CD4-positive, CD25-positive, alpha-beta regulatory T cell (primary cell): ENCODE results near the gene SCAPER. TPM values are rescaled to one million over a fixed set of nuclear protein-coding genes. Genes with fewer than 3 reads are reported as not detected.
A peak's percentile ranks its signal among the peaks of the same experiment; 100 is the strongest.

ENCODE experiments used
- ATAC-seq, 2 donors: fragments of 150-1000 bp; cut with Tn5 transposase; one replicate each; pipeline ENCODE4 v1.10.0; 2021; ENCODE audit warnings: low read depth in 2 of 2, moderate number of reproducible peaks in 2 of 2, moderate library complexity in 1 of 2
- DNase-seq, 3 donors: peaks; one replicate each; pipeline versions ENCODE4 v3.0.0 to v3.0.0-alpha.2; 2012 to 2022; ENCODE audit warnings: mixed read lengths in 1 of 3
- H3K27ac ChIP-seq: one replicate; pipeline ENCODE4 v1.7.0; 2013; ENCODE audit warnings: mild to moderate bottlenecking, low read length; ENCODE audit not compliant: insufficient read depth, poor library complexity, severe bottlenecking
- H3K27me3 ChIP-seq: one replicate; pipeline ENCODE4 v1.7.0; 2013; ENCODE audit warnings: low read length; ENCODE audit not compliant: control insufficient read depth, insufficient read depth
- H3K36me3 ChIP-seq: one replicate; pipeline ENCODE4 v1.7.0; 2013; ENCODE audit warnings: mild to moderate bottlenecking, low read length, moderate library complexity; ENCODE audit not compliant: control insufficient read depth, insufficient read depth
- H3K4me1 ChIP-seq: 2 replicates; pipeline ENCODE4 v1.7.0; 2013; ENCODE audit warnings: mild to moderate bottlenecking, low read length; ENCODE audit not compliant: insufficient read depth, control insufficient read depth, poor library complexity, severe bottlenecking
- H3K4me3 ChIP-seq: one replicate; pipeline ENCODE4 v1.7.0; 2013; ENCODE audit warnings: low read depth, mild to moderate bottlenecking, low read length, moderate library complexity
- H3K9me3 ChIP-seq, 2 experiments: 1 replicate in 1 of 2; 2 replicates in 1 of 2; pipeline ENCODE4 v1.7.0; 2013; ENCODE audit warnings: low read length in 2 of 2, mild to moderate bottlenecking in 1 of 2, moderate library complexity in 1 of 2; ENCODE audit not compliant: control insufficient read depth in 2 of 2
- H3K27ac Mint-ChIP-seq, 3 donors: one replicate each; pipeline ENCODE4 v1.8.0; 2020 to 2022; ENCODE audit warnings: mild to moderate bottlenecking in 3 of 3, mixed read lengths in 3 of 3, moderate library complexity in 2 of 3
- H3K27me3 Mint-ChIP-seq: one replicate; pipeline ENCODE4 v1.8.0; 2022; ENCODE audit warnings: mild to moderate bottlenecking, mixed read lengths
- H3K36me3 Mint-ChIP-seq: one replicate; pipeline ENCODE4 v1.8.0; 2020; ENCODE audit warnings: mixed read lengths
- H3K4me1 Mint-ChIP-seq, 4 donors: one replicate each; pipeline ENCODE4 v1.8.0; 2020 to 2022; ENCODE audit warnings: mixed read lengths in 4 of 4, mild to moderate bottlenecking in 1 of 4
- H3K4me3 Mint-ChIP-seq, 4 donors: one replicate each; pipeline ENCODE4 v1.8.0; 2020 to 2022; ENCODE audit warnings: mild to moderate bottlenecking in 4 of 4, mixed read lengths in 4 of 4, moderate library complexity in 3 of 4
- H3K9me3 Mint-ChIP-seq, 7 donors: one replicate each; pipeline ENCODE4 v1.8.0; 2020 to 2022; ENCODE audit warnings: mixed read lengths in 7 of 7, mild to moderate bottlenecking in 3 of 7, moderate library complexity in 2 of 7
- polyA plus RNA-seq, 4 donors: library from polyadenylated mRNA; unstranded; fragments of 300-500 nt; fragmentation: Illumina TruSeq; gene quantifications; one replicate each; pipeline ENCODE4 v1.2.3, GENCODE V29; 2021
- total RNA-seq: library from RNA; stranded (reverse); gene quantifications from one replicate; pipeline ENCODE4 v1.2.3, GENCODE V29; 2022

Gene SCAPER
- total and polyA plus RNA-seq, 5 donors from 2014 or later = 13.2 to 38.1 (median 14.5) TPM

- H3K4me1 ChIP-seq = no peaks in the 10 kb centered on the region
- H3K27me3 ChIP-seq = no peaks in the 10 kb centered on the region
- no peaks in the 10 kb centered on the region for H3K9me3 ChIP-seq
- H3K36me3 ChIP-seq = no peaks in the 10 kb centered on the region
- Mint-ChIP-seq H3K9me3 (peaks cover 0 to 7% (median 0%) of the 10 kb centered on the region in 7 donors), H3K4me1 (peaks cover 0 to 4% (median 0%) of the 10 kb centered on the region in 4 donors), H3K4me3 (no peak overlapping the region), H3K36me3 (peaks cover 15% of the 10 kb centered on the region), H3K27me3 (peaks cover 4% of the 10 kb centered on the region), H3K27ac (peak overlapping the region in 1 of 3 donors; percentile 61)
- H3K27ac ChIP-seq = no peak overlapping the region
- DNase-seq (no peak), ATAC-seq (no peak)
- H3K4me3 ChIP-seq = no peak overlapping the region
Measured at GRCh38 chr15:76588811-76589747, 316.1 kb downstream of the SCAPER start.

- Mint-ChIP-seq H3K36me3 (peaks cover 17% of the 10 kb centered on the region), H3K4me1 (peaks cover 0 to 5% (median under 1%) of the 10 kb centered on the region in 4 donors), H3K27me3 (peaks cover 4% of the 10 kb centered on the region), H3K9me3 (peaks cover 0 to 10% (median 9%) of the 10 kb centered on the region in 7 donors), H3K4me3 (no peak overlapping the region), H3K27ac (no peak overlapping the region)
- DNase-seq (no peak), ATAC-seq (no peak)
- H3K9me3 ChIP-seq = peaks cover 0 to 8% of the 10 kb centered on the region in 2 experiments
- no peak overlapping the region for H3K4me3 ChIP-seq
- no peaks in the 10 kb centered on the region for H3K36me3 ChIP-seq
- no peak overlapping the region for H3K27ac ChIP-seq
- no peaks in the 10 kb centered on the region for H3K4me1 ChIP-seq
- H3K27me3 ChIP-seq = no peaks in the 10 kb centered on the region
Measured at GRCh38 chr15:76585576-76585897, 319.6 kb downstream of the SCAPER start.

- ATAC-seq (no peak), DNase-seq (no peak)
- H3K4me1 Mint-ChIP-seq = peaks cover 0 to 7% (median 0%) of the 10 kb centered on the region in 4 donors
- no peaks in the 10 kb centered on the region for H3K4me1 ChIP-seq
- no peak overlapping the region for H3K27ac ChIP-seq
- no peak overlapping the region for H3K4me3 Mint-ChIP-seq
- no peaks in the 10 kb centered on the region for H3K27me3 ChIP-seq
- peaks cover 4% of the 10 kb centered on the region for H3K27me3 Mint-ChIP-seq
- peaks cover 19% of the 10 kb centered on the region for H3K36me3 Mint-ChIP-seq
- H3K9me3 ChIP-seq = peaks cover 0 to 8% of the 10 kb centered on the region in 2 experiments
- no peak overlapping the region for H3K27ac Mint-ChIP-seq
- H3K4me3 ChIP-seq = no peak overlapping the region
- H3K9me3 Mint-ChIP-seq = peaks cover 0 to 12% (median 9%) of the 10 kb centered on the region in 7 donors
- H3K36me3 ChIP-seq = no peaks in the 10 kb centered on the region
Measured at GRCh38 chr15:76584868-76585575, 320.1 kb downstream of the SCAPER start.

- H3K27ac ChIP-seq = no peak overlapping the region
- H3K9me3 Mint-ChIP-seq = peaks cover 0 to 12% (median 9%) of the 10 kb centered on the region in 7 donors
- DNase-seq = no peak
- ATAC-seq = no peak
- no peaks in the 10 kb centered on the region for H3K4me1 ChIP-seq
- no peak overlapping the region for H3K27ac Mint-ChIP-seq
- H3K4me3 ChIP-seq = no peak overlapping the region
- H3K9me3 ChIP-seq = peaks cover 0 to 8% of the 10 kb centered on the region in 2 experiments
- peaks cover 0 to 11% (median 2%) of the 10 kb centered on the region in 4 donors for H3K4me1 Mint-ChIP-seq
- no peaks in the 10 kb centered on the region for H3K27me3 ChIP-seq
- peaks cover 4% of the 10 kb centered on the region for H3K27me3 Mint-ChIP-seq
- no peak overlapping the region for H3K4me3 Mint-ChIP-seq
- no peaks in the 10 kb centered on the region for H3K36me3 ChIP-seq
- H3K36me3 Mint-ChIP-seq = peaks cover 11% of the 10 kb centered on the region
Measured at GRCh38 chr15:76582550-76582949, 322.6 kb downstream of the SCAPER start.

GRCh38 chr15:76577879-76578512 lies 327.1 kb downstream of the SCAPER start:
- Histone ChIP-seq H3K9me3 (peaks cover 0 to 8% of the 10 kb centered on the region in 2 experiments), H3K27ac (no peak overlapping the region), H3K27me3 (no peaks in the 10 kb centered on the region), H3K4me3 (no peak overlapping the region), H3K36me3 (peaks cover 4% of the 10 kb centered on the region), H3K4me1 (no peaks in the 10 kb centered on the region)
- no peak overlapping the region for H3K4me3 Mint-ChIP-seq
- no peak for DNase-seq
- peaks cover 0 to 16% (median 4%) of the 10 kb centered on the region in 4 donors for H3K4me1 Mint-ChIP-seq
- H3K27me3 Mint-ChIP-seq = no peaks in the 10 kb centered on the region
- H3K36me3 Mint-ChIP-seq = peaks cover 28% of the 10 kb centered on the region
- no peak for ATAC-seq
- peaks cover 0 to 12% (median 5%) of the 10 kb centered on the region in 7 donors for H3K9me3 Mint-ChIP-seq
- peak overlapping the region in 1 of 3 donors; percentile 60 for H3K27ac Mint-ChIP-seq

- no peaks in the 10 kb centered on the region for H3K4me1 ChIP-seq
- no peak overlapping the region for H3K27ac ChIP-seq
- no peak overlapping the region for H3K4me3 Mint-ChIP-seq
- H3K36me3 Mint-ChIP-seq = peaks cover 27% of the 10 kb centered on the region
- H3K9me3 Mint-ChIP-seq = peaks cover 0 to 8% (median 4%) of the 10 kb centered on the region in 7 donors
- H3K36me3 ChIP-seq = peaks cover 4% of the 10 kb centered on the region
- H3K27ac Mint-ChIP-seq = peak overlapping the region in 1 of 3 donors; percentile 6
- peaks cover 0 to 16% (median 4%) of the 10 kb centered on the region in 4 donors for H3K4me1 Mint-ChIP-seq
- H3K27me3 Mint-ChIP-seq = no peaks in the 10 kb centered on the region
- H3K4me3 ChIP-seq = no peak overlapping the region
- peak in 1 of 3 donors; percentile 14 for DNase-seq
- peaks cover 0 to 4% of the 10 kb centered on the region in 2 experiments for H3K9me3 ChIP-seq
- H3K27me3 ChIP-seq = no peaks in the 10 kb centered on the region
- no peak for ATAC-seq
Measured at GRCh38 chr15:76576523-76577279, 328.4 kb downstream of the SCAPER start.

- no peaks in the 10 kb centered on the region for H3K27me3 Mint-ChIP-seq
- no peak overlapping the region for H3K27ac ChIP-seq
- no peak overlapping the region for H3K4me3 ChIP-seq
- H3K9me3 Mint-ChIP-seq = peaks cover 0 to 4% (median 2%) of the 10 kb centered on the region in 7 donors
- peak overlapping the region in 2 of 3 donors; percentile 0 to 21 for H3K27ac Mint-ChIP-seq
- DNase-seq = no peak
- no peaks in the 10 kb centered on the region for H3K27me3 ChIP-seq
- no peak overlapping the region for H3K4me3 Mint-ChIP-seq
- no peaks in the 10 kb centered on the region for H3K4me1 ChIP-seq
- H3K9me3 ChIP-seq = no peaks in the 10 kb centered on the region
- peaks cover 4% of the 10 kb centered on the region for H3K36me3 ChIP-seq
- ATAC-seq = no peak
- H3K4me1 Mint-ChIP-seq = peaks cover 0 to 12% (median 4%) of the 10 kb centered on the region in 4 donors
- H3K36me3 Mint-ChIP-seq = peaks cover 37% of the 10 kb centered on the region
Measured at GRCh38 chr15:76575679-76576078, 329.5 kb downstream of the SCAPER start.
